Gastroesophageal sphincter (tissue), 3 donors: ENCODE measurements around the gene CCM2L.
A peak's percentile ranks its signal among the peaks of the same experiment; 100 is the strongest.

Experiments used
- EP300 ChIP-seq: sonication (generic); formaldehyde crosslinking; IDR thresholded peaks from one replicate; pipeline ENCODE4 v1.6.1; 2017; ENCODE audit warnings: antibody characterized with exemption, mild to moderate bottlenecking
- POLR2A ChIP-seq, 2 donors: fragments of 450-650 bp; IDR thresholded peaks; one replicate each; pipeline ENCODE4 v1.6.1; 2017; ENCODE audit warnings: antibody characterized with exemption in 2 of 2, mild to moderate bottlenecking in 2 of 2, moderate library complexity in 1 of 2
- TF ChIP-seq, protein P1 (sequence below), 4 experiments: fragments of 200-600 bp in 2 of 4; fragments of 450-650 bp in 2 of 4; sonication (generic) in 1 of 4; IDR thresholded peaks; one replicate each; pipeline ENCODE4 v1.5.1; 2017 to 2019; ENCODE audit warnings: antibody characterized with exemption in 4 of 4, mild to moderate bottlenecking in 2 of 4, moderate library complexity in 2 of 4

DNA sequence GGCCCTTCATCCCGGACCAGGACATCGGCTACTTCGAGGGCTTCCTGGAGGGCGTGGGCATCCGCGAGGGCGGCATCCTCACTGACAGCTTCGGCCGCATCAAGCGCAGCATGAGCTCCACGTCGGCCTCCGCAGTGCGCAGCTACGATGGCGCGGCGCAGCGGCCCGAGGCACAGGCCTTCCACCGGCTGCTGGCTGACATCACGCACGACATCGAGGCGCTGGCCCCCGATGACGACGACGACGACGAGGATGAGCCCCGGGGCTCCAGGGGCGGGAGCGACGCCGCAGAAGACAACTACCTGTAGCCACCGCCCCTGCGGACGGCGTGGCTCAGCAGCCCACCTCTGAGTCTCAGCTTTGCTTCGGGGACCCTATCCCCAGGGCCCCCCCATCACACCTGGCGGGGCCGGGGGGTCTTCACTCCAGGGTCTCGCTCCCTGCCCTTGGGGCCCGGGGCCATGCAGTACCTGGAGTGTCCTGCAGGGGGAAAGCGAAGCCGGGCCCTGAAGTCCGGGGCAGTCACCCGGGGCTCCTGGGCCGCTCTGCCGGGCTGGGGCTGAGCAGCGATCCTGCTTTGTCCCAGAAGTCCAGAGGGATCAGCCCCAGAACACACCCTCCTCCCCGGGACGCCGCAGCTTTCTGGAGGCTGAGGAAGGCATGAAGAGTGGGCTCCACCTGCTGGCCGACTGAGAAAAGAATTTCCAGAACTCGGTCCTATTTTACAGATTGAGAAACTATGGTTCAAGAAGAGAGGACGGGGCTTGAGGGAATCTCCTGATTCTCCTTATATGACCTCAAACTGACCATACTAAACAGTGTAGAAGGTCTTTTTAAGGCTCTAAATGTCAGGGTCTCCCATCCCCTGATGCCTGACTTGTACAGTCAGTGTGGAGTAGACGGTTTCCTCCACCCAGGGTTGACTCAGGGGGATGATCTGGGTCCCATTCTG lies 21.0 kb downstream of the CCM2L start:
- TF ChIP-seq, protein P1, sequence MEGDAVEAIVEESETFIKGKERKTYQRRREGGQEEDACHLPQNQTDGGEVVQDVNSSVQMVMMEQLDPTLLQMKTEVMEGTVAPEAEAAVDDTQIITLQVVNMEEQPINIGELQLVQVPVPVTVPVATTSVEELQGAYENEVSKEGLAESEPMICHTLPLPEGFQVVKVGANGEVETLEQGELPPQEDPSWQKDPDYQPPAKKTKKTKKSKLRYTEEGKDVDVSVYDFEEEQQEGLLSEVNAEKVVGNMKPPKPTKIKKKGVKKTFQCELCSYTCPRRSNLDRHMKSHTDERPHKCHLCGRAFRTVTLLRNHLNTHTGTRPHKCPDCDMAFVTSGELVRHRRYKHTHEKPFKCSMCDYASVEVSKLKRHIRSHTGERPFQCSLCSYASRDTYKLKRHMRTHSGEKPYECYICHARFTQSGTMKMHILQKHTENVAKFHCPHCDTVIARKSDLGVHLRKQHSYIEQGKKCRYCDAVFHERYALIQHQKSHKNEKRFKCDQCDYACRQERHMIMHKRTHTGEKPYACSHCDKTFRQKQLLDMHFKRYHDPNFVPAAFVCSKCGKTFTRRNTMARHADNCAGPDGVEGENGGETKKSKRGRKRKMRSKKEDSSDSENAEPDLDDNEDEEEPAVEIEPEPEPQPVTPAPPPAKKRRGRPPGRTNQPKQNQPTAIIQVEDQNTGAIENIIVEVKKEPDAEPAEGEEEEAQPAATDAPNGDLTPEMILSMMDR (IDR thresholded peaks at IDR 0.05): peak; percentile 74 to 84 (median 78)
- TF ChIP-seq EP300 (no peak), POLR2A (IDR thresholded peaks at IDR 0.05) (no peak)
